GM21423 (cell line): ENCODE data around the gene PLTP.

ENCODE experiments used
- ATAC-seq: cut with Tn5 transposase; IDR thresholded peaks from one replicate; pipeline ENCODE4 v1.9.1; 2021; ENCODE audit warnings: mild to moderate bottlenecking, moderate library complexity; ENCODE audit not compliant: unreplicated experiment

PLTP gene

DNA sequence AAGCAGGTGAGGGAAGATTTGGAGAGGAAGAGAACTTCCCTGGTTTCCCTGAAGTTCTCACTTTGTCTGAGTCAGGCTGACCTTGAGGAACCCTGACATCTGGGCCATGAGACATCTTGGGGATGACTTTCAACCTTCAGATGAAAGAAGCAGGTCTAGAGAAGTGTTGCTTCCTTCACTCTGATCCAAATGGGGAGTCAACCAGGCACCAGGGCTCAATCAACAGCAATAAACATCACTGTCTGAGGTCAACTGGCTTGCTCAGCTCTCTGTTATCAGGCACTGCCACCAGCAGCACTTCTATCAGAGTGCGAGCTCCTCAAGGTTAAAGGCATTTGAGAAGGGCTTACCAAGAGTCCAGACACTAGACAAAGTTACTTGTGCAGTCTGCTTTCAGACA is 61.0 kb downstream of the PLTP start:
- no peak for ATAC-seq

DNA sequence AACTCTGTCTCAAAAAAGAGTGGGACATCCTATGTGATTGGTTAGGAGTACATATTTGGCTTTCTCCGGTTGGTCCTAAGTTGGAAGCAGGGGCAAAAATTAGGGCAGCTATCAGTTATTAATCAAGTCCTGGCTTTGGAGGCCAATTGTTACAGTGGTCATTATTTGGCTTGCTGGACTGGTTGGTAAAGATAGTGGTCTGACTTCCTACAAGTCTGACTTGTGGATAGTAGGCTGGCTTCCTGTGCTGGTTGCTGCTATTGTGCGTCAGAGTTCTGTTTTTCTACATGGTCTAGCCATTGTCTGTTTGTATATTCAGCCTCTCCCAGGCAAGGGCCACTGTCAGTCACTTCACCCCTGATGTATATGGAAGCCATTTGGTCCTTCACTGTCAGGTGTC is 61.7 kb downstream of the PLTP start:
- ATAC-seq = no peak

DNA sequence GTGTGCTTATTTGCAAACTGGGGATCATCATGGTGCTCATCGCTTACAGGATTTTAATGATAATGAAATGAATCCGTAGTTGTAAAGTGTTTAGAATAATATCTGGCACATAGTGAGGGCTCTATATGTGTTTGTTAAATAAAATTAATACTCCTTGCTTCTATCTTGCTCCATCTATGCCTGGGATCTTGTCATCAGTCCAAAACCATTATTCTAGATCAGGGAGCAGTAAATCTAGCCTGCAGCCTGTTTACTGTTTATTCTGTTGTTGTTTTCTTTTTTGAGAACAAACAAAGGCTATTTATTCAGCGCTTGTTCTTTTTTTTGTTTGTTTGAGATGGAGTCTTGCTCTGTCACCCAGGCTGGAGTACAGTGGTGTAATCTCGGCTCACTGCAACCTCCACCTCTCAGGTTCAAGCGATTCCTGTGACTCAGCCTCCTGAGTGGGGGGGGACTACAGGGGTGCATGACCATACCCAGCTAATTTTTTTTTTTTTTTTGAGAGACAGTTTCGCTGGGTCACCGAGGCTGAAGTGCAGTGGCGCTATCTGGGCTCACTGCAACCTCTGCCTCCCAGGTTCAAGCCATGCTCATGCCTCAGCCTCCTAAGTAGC is 62.9 kb downstream of the PLTP start:
- no peak for ATAC-seq
